ENCODE results near the gene FAM13B.

Gene FAM13B

GRCh38 chr5:137899493-137899892, 133.4 kb downstream of the FAM13B start:
- DNase-seq (ENCODE audit: low read depth, low spot score) = no peak

DNA sequence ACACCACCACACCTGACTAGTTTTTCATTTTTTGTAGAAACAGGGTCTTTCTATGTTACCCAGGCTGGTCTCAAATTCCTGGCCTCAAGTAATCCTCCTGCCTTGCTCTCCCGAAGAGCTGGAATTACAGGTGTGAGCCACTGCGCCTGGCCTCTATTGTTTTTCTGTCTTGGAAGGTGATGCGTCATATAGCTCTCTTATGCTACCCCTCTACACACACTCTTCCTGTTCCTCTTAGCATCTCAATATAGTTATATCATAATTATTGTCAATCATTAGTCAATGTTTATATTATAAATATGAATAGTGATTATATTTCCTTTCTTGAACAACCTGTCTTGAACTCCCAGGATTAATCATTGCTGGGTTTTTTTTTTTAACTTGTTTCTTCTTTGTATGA, 136.3 kb downstream of the FAM13B start:
- DNase-seq (ENCODE audit: low read depth, low spot score) = no peak

- no peak for DNase-seq (ENCODE audit: low read depth, low spot score)
Observed at GRCh38 chr5:137894586-137894985, 138.3 kb downstream of the FAM13B start.

DNA sequence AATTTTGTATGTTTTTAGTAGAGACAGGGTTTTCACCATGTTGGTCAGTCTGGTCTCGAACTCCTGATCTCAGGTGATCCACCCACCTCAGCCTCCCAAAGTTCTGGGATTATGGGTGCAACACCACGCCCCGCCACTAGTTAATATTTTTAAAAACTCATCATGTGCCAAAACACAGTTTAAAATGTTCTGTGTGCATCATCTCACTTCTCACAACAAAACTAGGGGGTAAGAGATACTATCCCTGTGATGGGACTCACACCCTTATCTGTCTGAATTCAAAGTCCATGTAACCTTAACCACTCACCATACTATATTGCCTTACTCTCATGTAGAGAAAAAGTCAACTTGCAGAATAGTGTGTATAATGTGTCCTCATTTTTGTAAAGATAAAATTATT, 141.0 kb downstream of the FAM13B start:
- DNase-seq (ENCODE audit: low read depth, low spot score) = no peak

DNA sequence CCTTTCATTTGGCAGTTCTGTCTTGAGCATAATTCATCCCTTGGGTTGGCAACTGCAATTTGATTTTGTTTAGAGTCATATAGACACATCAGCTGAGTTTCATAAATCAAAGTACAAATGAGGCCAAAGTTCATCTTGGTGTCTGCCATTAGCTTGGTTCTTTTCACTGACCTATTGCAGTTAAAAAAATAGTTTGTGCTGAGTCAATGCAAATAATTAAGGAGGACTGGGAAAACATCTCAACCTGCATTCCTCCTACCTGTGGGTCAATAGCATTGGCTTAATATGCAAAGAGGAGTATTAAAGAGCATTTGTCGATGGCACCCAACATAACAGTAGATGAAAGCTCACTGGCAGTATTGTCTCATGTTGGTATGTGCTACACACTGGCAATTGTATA, 142.0 kb downstream of the FAM13B start:
- no peak for DNase-seq (ENCODE audit: low read depth, low spot score)

GRCh38 chr5:137888863-137889759, 143.8 kb downstream of the FAM13B start, which contains the start of gene PKD2L2:
TSS of gene PKD2L2 (plus strand) at chr5:137889457. CDS start at chr5:137889492, 35 bp downstream.
- DNase-seq (ENCODE audit: low read depth, low spot score) = peak; percentile 64

DNA sequence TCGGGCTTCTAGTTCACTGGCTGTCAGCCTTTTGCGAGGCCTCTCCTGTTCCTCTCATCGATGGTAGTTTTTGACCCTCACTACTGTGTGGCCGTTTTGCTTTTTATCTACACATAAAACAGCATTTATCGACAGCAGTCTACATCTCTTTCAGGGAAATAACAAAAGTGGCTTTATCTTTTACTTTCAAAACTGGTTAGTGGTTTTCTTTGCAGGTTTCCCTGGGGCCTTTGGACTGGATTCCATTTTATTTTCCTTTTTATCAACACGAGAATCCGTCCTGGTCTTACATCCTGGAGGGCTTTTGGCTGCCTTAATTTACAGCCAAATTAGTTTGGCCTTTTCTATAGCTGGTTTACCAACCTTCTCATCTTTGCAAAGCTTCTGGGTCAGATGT, 144.4 kb downstream of the FAM13B start:
- no peak for DNase-seq (ENCODE audit: low read depth, low spot score)
